NCI-H2196 treated with DMSO at 0.1 percent for 48 hours (cell line): ENCODE measurements around the gene HTR2C.

Experiments used
- DNase-seq: peaks from one replicate; lab custom pipeline; 2025; ENCODE audit not compliant: unreplicated experiment; lab: John Stamatoyannopoulos, UW

The HTR2C gene

DNA sequence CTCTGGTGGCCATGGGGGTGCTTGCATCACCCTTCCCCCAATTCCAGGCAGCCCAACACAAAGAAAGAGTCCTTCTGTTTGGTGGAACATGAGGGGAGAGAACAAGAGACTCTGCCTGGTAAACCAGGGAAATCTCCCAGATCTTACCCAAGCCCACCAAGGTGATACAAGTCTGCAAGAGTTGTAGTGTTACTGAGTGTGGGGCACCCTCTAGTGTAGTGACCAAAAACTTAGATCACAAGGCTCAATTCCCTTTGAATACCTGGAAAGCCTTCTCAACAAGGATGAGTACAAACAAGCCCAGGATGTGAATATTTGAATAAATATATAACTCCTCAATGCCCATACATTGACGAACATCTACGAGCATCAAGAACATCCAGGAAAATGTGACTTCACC lies 368.8 kb downstream of the HTR2C start:
- DNase-seq: no peak
